Measurements from ENCODE around the gene OR9Q1. TPM values are rescaled to one million over a fixed set of nuclear protein-coding genes. Genes with fewer than 3 reads are reported as not detected.

OR9Q1 gene
- total RNA-seq, 4 donors from 2014 or later: not detected

DNA sequence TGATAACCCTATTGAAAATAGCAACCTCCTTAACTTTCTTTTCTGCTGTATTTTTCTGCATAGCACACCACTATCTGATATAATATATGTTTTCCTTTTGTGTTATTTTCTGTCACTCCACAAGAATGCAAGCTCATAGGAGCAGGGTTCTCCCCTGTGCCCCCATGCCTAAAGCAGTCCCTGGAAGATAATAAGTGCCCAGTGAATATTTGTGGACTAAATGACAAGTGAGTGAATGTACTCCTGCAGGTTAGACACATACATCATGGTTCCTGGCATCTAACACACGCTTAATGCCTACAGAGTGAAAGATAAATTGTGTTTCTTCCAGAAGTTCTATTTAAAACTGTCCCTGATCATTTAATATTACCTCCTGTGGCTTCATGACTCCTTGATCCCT lies 141.3 kb downstream of the OR9Q1 start:
- intact Hi-C loops (cut with DNase I; ENCODE audit: low total_unique reads): no loop called here

DNA sequence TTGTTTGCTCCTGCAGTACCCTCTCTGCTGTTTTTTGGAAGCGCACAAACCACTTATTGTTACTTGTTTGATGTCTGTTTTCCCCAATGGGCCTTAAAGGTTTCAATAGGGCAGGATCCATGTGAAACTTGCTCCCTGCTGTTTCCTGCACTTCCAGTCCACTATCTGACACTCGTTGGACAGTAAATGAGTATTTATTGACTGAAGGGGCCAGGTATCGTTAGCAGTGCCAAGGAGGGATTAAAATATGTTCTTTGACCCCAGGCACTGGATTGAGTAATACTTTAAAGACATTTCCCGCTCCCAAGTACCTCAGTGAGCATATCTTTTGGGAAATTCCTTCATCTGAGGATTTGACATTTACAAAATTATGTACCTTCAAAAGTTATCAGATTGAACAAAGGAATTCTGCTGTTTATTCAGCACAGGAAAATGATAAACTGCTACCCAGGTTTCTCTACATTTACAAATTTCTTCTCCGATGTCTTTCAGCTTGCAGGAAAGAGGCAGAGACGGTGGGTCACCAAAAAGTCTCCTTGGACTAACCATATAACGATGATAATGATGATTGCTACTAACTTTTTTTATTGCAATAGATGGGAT lies 141.9 kb downstream of the OR9Q1 start:
- intact Hi-C loops (cut with DNase I; ENCODE audit: low total_unique reads): no loop called here
- no peaks in the 10 kb centered on the region for H3K36me3 ChIP-seq
- no peak overlapping the region for H3K4me3 ChIP-seq
- in situ Hi-C loops (cut with MboI; ENCODE audit: low sequenced_read_pairs in 4 of 4): no loop called here
- no peaks in the 10 kb centered on the region for H3K9me3 ChIP-seq
- ATAC-seq: no peak
- TF ChIP-seq, protein P1, sequence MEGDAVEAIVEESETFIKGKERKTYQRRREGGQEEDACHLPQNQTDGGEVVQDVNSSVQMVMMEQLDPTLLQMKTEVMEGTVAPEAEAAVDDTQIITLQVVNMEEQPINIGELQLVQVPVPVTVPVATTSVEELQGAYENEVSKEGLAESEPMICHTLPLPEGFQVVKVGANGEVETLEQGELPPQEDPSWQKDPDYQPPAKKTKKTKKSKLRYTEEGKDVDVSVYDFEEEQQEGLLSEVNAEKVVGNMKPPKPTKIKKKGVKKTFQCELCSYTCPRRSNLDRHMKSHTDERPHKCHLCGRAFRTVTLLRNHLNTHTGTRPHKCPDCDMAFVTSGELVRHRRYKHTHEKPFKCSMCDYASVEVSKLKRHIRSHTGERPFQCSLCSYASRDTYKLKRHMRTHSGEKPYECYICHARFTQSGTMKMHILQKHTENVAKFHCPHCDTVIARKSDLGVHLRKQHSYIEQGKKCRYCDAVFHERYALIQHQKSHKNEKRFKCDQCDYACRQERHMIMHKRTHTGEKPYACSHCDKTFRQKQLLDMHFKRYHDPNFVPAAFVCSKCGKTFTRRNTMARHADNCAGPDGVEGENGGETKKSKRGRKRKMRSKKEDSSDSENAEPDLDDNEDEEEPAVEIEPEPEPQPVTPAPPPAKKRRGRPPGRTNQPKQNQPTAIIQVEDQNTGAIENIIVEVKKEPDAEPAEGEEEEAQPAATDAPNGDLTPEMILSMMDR (IDR thresholded peaks at IDR 0.05 in 4 of 5, conservative IDR thresholded peaks at IDR 0.05 in 1 of 5): no peak
- no peak for TF ChIP-seq POLR2A (IDR thresholded peaks at IDR 0.05)
- H3K27ac ChIP-seq: no peak overlapping the region
- no peaks in the 10 kb centered on the region for H3K4me1 ChIP-seq
- no peak for DNase-seq
- H3K27me3 ChIP-seq: no peaks in the 10 kb centered on the region

More for the DNA sequence above, 141.3 kb downstream of the OR9Q1 start:
- DNase-seq: no peak
- Histone ChIP-seq H3K9me3 (no peaks in the 10 kb centered on the region), H3K27ac (no peak overlapping the region), H3K4me3 (no peak overlapping the region), H3K27me3 (no peaks in the 10 kb centered on the region), H3K36me3 (no peaks in the 10 kb centered on the region), H3K4me1 (no peaks in the 10 kb centered on the region)
- TF ChIP-seq, protein P1 (IDR thresholded peaks at IDR 0.05 in 4 of 5, conservative IDR thresholded peaks at IDR 0.05 in 1 of 5): no peak
- no peak for TF ChIP-seq POLR2A (IDR thresholded peaks at IDR 0.05)
- ATAC-seq: no peak
- in situ Hi-C loops (cut with MboI; ENCODE audit: low sequenced_read_pairs in 4 of 4): no loop called here

DNA sequence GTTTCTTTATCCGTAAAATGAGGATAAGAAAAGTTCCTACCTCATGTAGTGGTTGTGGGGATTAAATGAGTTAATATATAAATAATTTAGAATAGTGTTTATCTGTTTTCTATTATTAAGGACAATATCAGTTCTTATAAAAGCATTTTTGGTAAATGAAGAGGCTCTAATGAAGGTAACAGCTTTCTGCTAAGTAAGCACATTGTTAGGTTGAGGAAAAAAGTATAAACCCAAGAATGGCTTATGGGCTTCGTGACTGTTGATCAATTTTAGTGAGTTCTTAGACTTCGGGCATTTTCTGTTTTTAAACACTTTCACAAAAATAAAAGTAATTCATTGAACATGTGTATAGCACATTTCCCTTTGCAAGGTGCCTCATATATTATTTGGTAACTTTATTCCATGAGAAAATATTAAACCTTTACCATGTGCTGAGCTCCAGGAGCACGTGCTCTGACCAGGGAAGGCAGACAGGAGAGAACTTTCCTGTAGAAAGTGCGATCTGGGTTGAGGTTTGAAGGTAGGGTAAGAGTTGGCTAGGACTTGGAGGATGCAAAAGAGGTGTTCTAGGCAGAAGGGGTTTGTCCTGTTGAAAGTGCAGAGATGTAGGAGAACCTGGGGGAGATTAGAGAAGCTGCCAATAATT lies 153.9 kb downstream of the OR9Q1 start:
- H3K9me3 ChIP-seq: no peaks in the 10 kb centered on the region
- H3K36me3 ChIP-seq: no peaks in the 10 kb centered on the region
- DNase-seq (no peak), ATAC-seq (no peak)
- in situ Hi-C loops (cut with MboI; ENCODE audit: low sequenced_read_pairs in 4 of 4): no loop called here
- intact Hi-C loops (cut with DNase I; ENCODE audit: low total_unique reads): no loop called here
- H3K4me3 ChIP-seq: no peak overlapping the region
- TF ChIP-seq POLR2A (IDR thresholded peaks at IDR 0.05): no peak
- TF ChIP-seq, protein P1 (IDR thresholded peaks at IDR 0.05 in 4 of 5, conservative IDR thresholded peaks at IDR 0.05 in 1 of 5): no peak
- H3K27me3 ChIP-seq: no peaks in the 10 kb centered on the region
- no peak overlapping the region for H3K27ac ChIP-seq
- no peaks in the 10 kb centered on the region for H3K4me1 ChIP-seq

DNA sequence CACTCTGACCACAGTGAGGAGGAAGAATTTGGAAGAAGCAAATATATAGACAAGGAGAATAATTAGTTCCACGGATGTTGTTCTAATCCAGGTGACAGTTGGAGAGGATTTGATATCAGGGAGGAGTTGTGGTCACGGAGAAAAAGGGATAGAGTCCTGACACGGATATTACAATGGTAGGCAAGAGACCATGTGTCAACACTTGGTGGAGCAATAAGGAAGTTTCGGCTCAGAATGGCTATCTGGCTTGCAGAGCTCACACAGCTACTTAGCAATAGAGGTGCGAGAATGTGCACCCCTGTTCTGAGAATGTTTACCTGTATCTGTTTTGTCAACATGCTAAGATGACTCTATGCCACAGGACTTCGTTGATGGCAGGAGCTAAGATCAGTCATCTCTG lies 154.8 kb downstream of the OR9Q1 start:
- DNase-seq (no peak), ATAC-seq (no peak)
- no peak for TF ChIP-seq POLR2A (IDR thresholded peaks at IDR 0.05)
- intact Hi-C loops (cut with DNase I; ENCODE audit: low total_unique reads): no loop called here
- no peaks in the 10 kb centered on the region for H3K27me3 ChIP-seq
- H3K36me3 ChIP-seq: no peaks in the 10 kb centered on the region
- in situ Hi-C loops (cut with MboI; ENCODE audit: low sequenced_read_pairs in 4 of 4): no loop called here
- H3K4me3 ChIP-seq: no peak overlapping the region
- H3K4me1 ChIP-seq: no peaks in the 10 kb centered on the region
- no peak overlapping the region for H3K27ac ChIP-seq
- H3K9me3 ChIP-seq: no peaks in the 10 kb centered on the region

- TF ChIP-seq POLR2A (IDR thresholded peaks at IDR 0.05): no peak
- TF ChIP-seq, protein P1 (IDR thresholded peaks at IDR 0.05 in 4 of 5, conservative IDR thresholded peaks at IDR 0.05 in 1 of 5): no peak
- ATAC-seq (no peak), DNase-seq (no peak)
- Histone ChIP-seq H3K4me3 (no peak overlapping the region), H3K9me3 (no peaks in the 10 kb centered on the region), H3K27ac (no peak overlapping the region), H3K4me1 (no peaks in the 10 kb centered on the region), H3K36me3 (no peaks in the 10 kb centered on the region), H3K27me3 (no peaks in the 10 kb centered on the region)
- in situ Hi-C loops (cut with MboI; ENCODE audit: low sequenced_read_pairs in 4 of 4): no loop called here
- intact Hi-C loops (cut with DNase I; ENCODE audit: low total_unique reads): no loop called here
Observed at GRCh38 chr11:58179648-58180047, 156.0 kb downstream of the OR9Q1 start.

Data from gastrocnemius medialis (tissue), 4 donors.